Chondrocyte (in vitro differentiated cells): ENCODE data around the gene SVOPL. TPM values are rescaled to one million over a fixed set of nuclear protein-coding genes. Genes with fewer than 3 reads are reported as not detected.
"Not testable (repeated sequence)": the region's sequence is repeated elsewhere in the genome, so short reads cannot be mapped to it uniquely, and the experiment has no call there.

Source experiments
- DNase-seq: peaks from one replicate; pipeline ENCODE4 v3.0.0; 2021; ENCODE audit warnings: mixed read lengths, low spot score
- H3K27ac Mint-ChIP-seq: one replicate; pipeline ENCODE4 v1.8.0; 2021; ENCODE audit warnings: mild to moderate bottlenecking, moderate library complexity, mixed read lengths; ENCODE audit not compliant: unreplicated experiment
- H3K27me3 Mint-ChIP-seq: 2 replicates; pipeline ENCODE4 v1.8.0; 2021; ENCODE audit warnings: low read depth, mixed read lengths
- H3K36me3 Mint-ChIP-seq: 2 replicates; pipeline ENCODE4 v1.8.0; 2021; ENCODE audit warnings: low read depth, mixed read lengths
- H3K4me1 Mint-ChIP-seq: 2 replicates; pipeline ENCODE4 v1.8.0; 2021; ENCODE audit warnings: low read depth, mild to moderate bottlenecking, mixed read lengths
- H3K4me3 Mint-ChIP-seq: one replicate; pipeline ENCODE4 v1.8.0; 2021; ENCODE audit warnings: mild to moderate bottlenecking, moderate library complexity, mixed read lengths; ENCODE audit not compliant: unreplicated experiment
- H3K9me3 Mint-ChIP-seq: 2 replicates; pipeline ENCODE4 v1.8.0; 2021; ENCODE audit warnings: low read depth, mixed read lengths
- CTCF ChIP-seq: fragments of 200-600 bp; sonication (generic); IDR thresholded peaks from 2 replicates; pipeline ENCODE4 v1.5.0; 2021; ENCODE audit warnings: antibody characterized with exemption, mild to moderate bottlenecking, moderate library complexity
- total RNA-seq: library from RNA; stranded (reverse); gene quantifications from 3 replicates; pipeline ENCODE4 v1.2.1, GENCODE V29; 2021

SVOPL gene
- total RNA-seq, 1 donor from 2014 or later = not detected

- Mint-ChIP-seq H3K27me3 (peaks cover 17% of the 10 kb centered on the region), H3K36me3 (peaks cover 1% of the 10 kb centered on the region), H3K4me1 (no peaks in the 10 kb centered on the region), H3K4me3 (no peak overlapping the region), H3K9me3 (no peaks in the 10 kb centered on the region), H3K27ac (no peak overlapping the region)
- TF ChIP-seq CTCF = no peak
- no peak for DNase-seq
Measured at GRCh38 chr7:138691178-138691577, 10.0 kb downstream of the SVOPL start.

GRCh38 chr7:138690495-138690894, 10.7 kb downstream of the SVOPL start:
- no peaks in the 10 kb centered on the region for H3K9me3 Mint-ChIP-seq
- H3K4me3 Mint-ChIP-seq = no peak overlapping the region
- H3K36me3 Mint-ChIP-seq = peaks cover 1% of the 10 kb centered on the region
- TF ChIP-seq CTCF = no peak
- no peaks in the 10 kb centered on the region for H3K4me1 Mint-ChIP-seq
- no peak for DNase-seq
- peak overlapping the region; percentile 22 for H3K27ac Mint-ChIP-seq
- peaks cover 17% of the 10 kb centered on the region for H3K27me3 Mint-ChIP-seq

- peaks cover 17% of the 10 kb centered on the region for H3K27me3 Mint-ChIP-seq
- H3K36me3 Mint-ChIP-seq, H3K9me3 Mint-ChIP-seq, H3K4me1 Mint-ChIP-seq, DNase-seq, H3K4me3 Mint-ChIP-seq, H3K27ac Mint-ChIP-seq: not testable (repeated sequence)
Measured at GRCh38 chr7:138688037-138688436, 13.1 kb downstream of the SVOPL start.

- TF ChIP-seq CTCF = no peak
- H3K36me3 Mint-ChIP-seq = peaks cover 1% of the 10 kb centered on the region
- no peak overlapping the region for H3K27ac Mint-ChIP-seq
- H3K9me3 Mint-ChIP-seq = no peaks in the 10 kb centered on the region
- peaks cover 5% of the 10 kb centered on the region for H3K27me3 Mint-ChIP-seq
- no peak for DNase-seq
- H3K4me3 Mint-ChIP-seq = no peak overlapping the region
- peaks cover 5% of the 10 kb centered on the region for H3K4me1 Mint-ChIP-seq
Measured at GRCh38 chr7:138684340-138684739, 16.8 kb downstream of the SVOPL start.

GRCh38 chr7:138679793-138680192, 21.4 kb downstream of the SVOPL start:
- Mint-ChIP-seq H3K36me3 (no peaks in the 10 kb centered on the region), H3K27ac (no peak overlapping the region), H3K4me1 (peaks cover 5% of the 10 kb centered on the region), H3K27me3 (no peaks in the 10 kb centered on the region), H3K9me3 (no peaks in the 10 kb centered on the region), H3K4me3 (no peak overlapping the region)
- no peak for DNase-seq
- no peak for TF ChIP-seq CTCF

GRCh38 chr7:138670594-138670993, 30.6 kb downstream of the SVOPL start:
- Mint-ChIP-seq H3K27me3 (peaks cover 5% of the 10 kb centered on the region), H3K9me3 (no peaks in the 10 kb centered on the region), H3K27ac (no peak overlapping the region), H3K4me3 (no peak overlapping the region), H3K36me3 (peaks cover 3% of the 10 kb centered on the region), H3K4me1 (peaks cover 10% of the 10 kb centered on the region)
- TF ChIP-seq CTCF = no peak
- no peak for DNase-seq
